Liver (tissue), 9 donors: ENCODE results near the gene MYO16. TPM values are rescaled to one million over a fixed set of nuclear protein-coding genes. Genes with fewer than 3 reads are reported as not detected.

Source experiments
- DNase-seq: peaks from one replicate; pipeline ENCODE4 v3.0.0-alpha.2; 2017; ENCODE audit warnings: low spot score
- H3K27ac ChIP-seq, 2 donors: one replicate each; pipeline ENCODE4 v1.7.0; 2013; ENCODE audit warnings: inconsistent platforms in 2 of 2, low read length in 2 of 2, control low read depth in 1 of 2, low read depth in 1 of 2, mild to moderate bottlenecking in 1 of 2
- H3K27me3 ChIP-seq, 4 donors: one replicate each; pipeline versions ENCODE4 v1.6.1 to v1.7.0; 2013; ENCODE audit warnings: low read length in 3 of 4, inconsistent platforms in 1 of 4, mild to moderate bottlenecking in 1 of 4, moderate library complexity in 1 of 4; ENCODE audit not compliant: control insufficient read depth in 4 of 4, insufficient read depth in 4 of 4
- H3K36me3 ChIP-seq, 4 donors: one replicate each; pipeline versions ENCODE4 v1.6.1 to v1.7.0; 2013; ENCODE audit warnings: low read length in 3 of 4, mild to moderate bottlenecking in 3 of 4, low read depth in 1 of 4, moderate library complexity in 1 of 4; ENCODE audit not compliant: control insufficient read depth in 4 of 4, insufficient read depth in 3 of 4
- H3K4me1 ChIP-seq, 4 donors: one replicate each; pipeline versions ENCODE4 v1.6.1 to v1.7.0; 2013; ENCODE audit warnings: low read length in 3 of 4, mild to moderate bottlenecking in 3 of 4, moderate library complexity in 1 of 4; ENCODE audit not compliant: control insufficient read depth in 4 of 4, insufficient read depth in 4 of 4
- H3K4me3 ChIP-seq, 3 donors: one replicate each; pipeline versions ENCODE4 v1.6.1 to v1.7.0; 2013; ENCODE audit warnings: low read length in 3 of 3, control low read depth in 1 of 3, low read depth in 1 of 3, mild to moderate bottlenecking in 1 of 3
- H3K9ac ChIP-seq, 2 donors: one replicate each; pipeline ENCODE4 v1.7.0; 2013; ENCODE audit warnings: low read length in 2 of 2, mild to moderate bottlenecking in 2 of 2, moderate library complexity in 2 of 2, control low read depth in 1 of 2, low read depth in 1 of 2
- H3K9me3 ChIP-seq, 4 donors: one replicate each; pipeline versions ENCODE4 v1.6.1 to v1.7.0; 2013; ENCODE audit warnings: low read length in 3 of 4; ENCODE audit not compliant: control insufficient read depth in 4 of 4
- CTCF ChIP-seq: fragments of 150-350 bp; IDR thresholded peaks from 2 replicates; pipeline ENCODE4 v1.5.1; 2017; ENCODE audit warnings: improper control_type of control experiment, low read depth, low read length; ENCODE audit not compliant: missing input control
- FOXA1 ChIP-seq: IDR thresholded peaks from 2 replicates; pipeline ENCODE4 v1.6.1; 2016; ENCODE audit warnings: antibody characterized with exemption
- FOXA2 ChIP-seq: IDR thresholded peaks from 2 replicates; pipeline ENCODE4 v1.6.1; 2016; ENCODE audit warnings: antibody characterized with exemption
- HNF4G ChIP-seq: IDR thresholded peaks from 2 replicates; pipeline ENCODE4 v1.6.1; 2016; ENCODE audit warnings: antibody characterized with exemption
- JUND ChIP-seq, 2 donors: IDR thresholded peaks; 2 replicates each; pipeline ENCODE4 v1.6.1; 2016; ENCODE audit warnings: antibody characterized with exemption in 2 of 2
- NR2F2 ChIP-seq: IDR thresholded peaks from 2 replicates; pipeline ENCODE4 v1.6.1; 2016; ENCODE audit warnings: antibody characterized with exemption
- RAD21 ChIP-seq, 2 donors: IDR thresholded peaks; 2 replicates each; pipeline ENCODE4 v1.6.1; 2016; ENCODE audit warnings: antibody characterized with exemption in 2 of 2, mild to moderate bottlenecking in 2 of 2
- REST ChIP-seq: IDR thresholded peaks from 2 replicates; pipeline ENCODE4 v1.6.1; 2016; ENCODE audit warnings: antibody characterized with exemption, mild to moderate bottlenecking
- SP1 ChIP-seq: IDR thresholded peaks from 2 replicates; pipeline ENCODE4 v1.6.1; 2018; ENCODE audit warnings: antibody characterized with exemption, mild to moderate bottlenecking
- TAF1 ChIP-seq: conservative IDR thresholded peaks from 2 replicates; pipeline ENCODE4 v1.6.1; 2016; ENCODE audit warnings: antibody characterized with exemption, mild to moderate bottlenecking
- YY1 ChIP-seq: IDR thresholded peaks from 2 replicates; pipeline ENCODE4 v1.6.1; 2016; ENCODE audit warnings: antibody characterized with exemption, mild to moderate bottlenecking
- ZBTB33 ChIP-seq: IDR thresholded peaks from 2 replicates; pipeline ENCODE4 v1.6.1; 2016; ENCODE audit warnings: antibody characterized with exemption
- WGBS: extraction: QIAGEN DNeasy Blood & Tissue Kit; methylation state at CpG from one replicate; pipeline ENCODE4 v1.1.7; 2013; 5-methylcytosine and 5-hydroxymethylcytosine counted together
- polyA plus RNA-seq, 2 donors: library from polyadenylated mRNA; stranded (reverse) in 1 of 2; unstranded in 1 of 2; fragments of 200-250 nt in 1 of 2; fragments of >200 nt in 1 of 2; fragmentation: Nextera tagmentation in 1 of 2; extraction: Ambion mirVana in 1 of 2; gene quantifications; one replicate each; pipeline versions ENCODE4 v1.2.1 to v1.2.3, GENCODE V29; 2013 to 2015
- total RNA-seq, 2 donors: library from RNA; depleted of rRNA; stranded (reverse); fragments of >200 nt; gene quantifications; one replicate each; pipeline ENCODE4 v1.2.3, GENCODE V29; 2014
- donor health status: healthy.
- donor health status: healthy.
- donor health status: healthy.
- donor health status: healthy.
- donor health status: healthy.

Gene MYO16
- total and polyA plus RNA-seq, 4 donors: 0.37 to 1.1 (median 0.68) TPM

GRCh38 chr13:108728370-108728769 is 99.0 kb downstream of the MYO16 start:
- Histone ChIP-seq H3K4me3 (no peak overlapping the region), H3K27ac (no peak overlapping the region), H3K36me3 (no peaks in the 10 kb centered on the region), H3K9me3 (no peaks in the 10 kb centered on the region), H3K27me3 (peaks cover 0 to 3% (median 0%) of the 10 kb centered on the region in 4 donors), H3K4me1 (no peaks in the 10 kb centered on the region), H3K9ac (no peak overlapping the region)
- 48% methylated on average over 5 of the region's 5 CpGs for WGBS
- TF ChIP-seq HNF4G (no peak), YY1 (no peak), SP1 (no peak), FOXA1 (no peak), RAD21 (IDR thresholded peaks at IDR 0.05) (no peak), ZBTB33 (no peak), FOXA2 (no peak)
- no peak for DNase-seq

GRCh38 chr13:108733022-108733560 is 103.7 kb downstream of the MYO16 start:
- TF ChIP-seq ZBTB33 (no peak), NR2F2 (no peak), FOXA1 (no peak), JUND (IDR thresholded peaks at IDR 0.05) (no peak), YY1 (no peak)
- H3K36me3 ChIP-seq: no peaks in the 10 kb centered on the region

GRCh38 chr13:108734676-108735075 is 105.3 kb downstream of the MYO16 start:
- TF ChIP-seq HNF4G (no peak), TAF1 (no peak), CTCF (no peak), REST (no peak), ZBTB33 (no peak)
- Histone ChIP-seq H3K9ac (no peak overlapping the region), H3K4me3 (no peak overlapping the region), H3K36me3 (no peaks in the 10 kb centered on the region), H3K4me1 (no peaks in the 10 kb centered on the region), H3K27ac (no peak overlapping the region), H3K27me3 (no peaks in the 10 kb centered on the region), H3K9me3 (no peaks in the 10 kb centered on the region)
- DNase-seq: no peak
- WGBS: 54% methylated on average over 4 of the region's 4 CpGs

More at GRCh38 chr13:108733022-108733560, 103.7 kb downstream of the MYO16 start:
- no peaks in the 10 kb centered on the region for H3K4me1 ChIP-seq
- peaks cover 0 to 3% (median 0%) of the 10 kb centered on the region in 4 donors for H3K27me3 ChIP-seq
- no peak overlapping the region for H3K27ac ChIP-seq
- 62% methylated on average over 3 of the region's 3 CpGs for WGBS
- no peaks in the 10 kb centered on the region for H3K9me3 ChIP-seq
- DNase-seq: no peak
- H3K4me3 ChIP-seq: no peak overlapping the region
- no peak overlapping the region for H3K9ac ChIP-seq
